GM21360 (cell line): ENCODE measurements around the gene RHEX.

Experiments used
- ATAC-seq: cut with Tn5 transposase; IDR thresholded peaks from one replicate; pipeline ENCODE4 v1.9.1; 2021; ENCODE audit warnings: mild to moderate bottlenecking, moderate library complexity; ENCODE audit not compliant: unreplicated experiment

The RHEX gene

GRCh38 chr1:206083750-206084149 lies 30.8 kb downstream of the RHEX start:
- no peak for ATAC-seq

- no peak for ATAC-seq
These were observed 34.1 kb downstream of the RHEX start for GRCh38 chr1:206087091-206087490.

GRCh38 chr1:206089341-206089740 lies 36.4 kb downstream of the RHEX start:
- no peak for ATAC-seq

GRCh38 chr1:206094024-206094423 lies 41.1 kb downstream of the RHEX start:
- no peak for ATAC-seq

GRCh38 chr1:206097381-206097780 lies 44.4 kb downstream of the RHEX start:
- no peak for ATAC-seq

GRCh38 chr1:206098242-206098919 lies 45.4 kb downstream of the RHEX start:
- no peak for ATAC-seq

- no peak for ATAC-seq
These were observed 47.3 kb downstream of the RHEX start for GRCh38 chr1:206100226-206100815.

GRCh38 chr1:206101351-206102045 lies 48.5 kb downstream of the RHEX start:
- ATAC-seq, result no peak

GRCh38 chr1:206102292-206102936 lies 49.4 kb downstream of the RHEX start:
- no peak for ATAC-seq

GRCh38 chr1:206103979-206104378 lies 51.0 kb downstream of the RHEX start:
- no peak for ATAC-seq

- no peak for ATAC-seq
These were observed 52.6 kb downstream of the RHEX start for GRCh38 chr1:206105464-206105995.

GRCh38 chr1:206106328-206107167 lies 53.6 kb downstream of the RHEX start:
- ATAC-seq, result no peak

- ATAC-seq, result no peak
These were observed 54.2 kb downstream of the RHEX start for GRCh38 chr1:206107168-206107544.

- ATAC-seq, result no peak
These were observed 55.7 kb downstream of the RHEX start for GRCh38 chr1:206108635-206109034.

- no peak for ATAC-seq
These were observed 56.7 kb downstream of the RHEX start for GRCh38 chr1:206109718-206110117.

- no peak for ATAC-seq
These were observed 57.2 kb downstream of the RHEX start for GRCh38 chr1:206110161-206110560.

GRCh38 chr1:206110820-206111219 lies 57.8 kb downstream of the RHEX start:
- no peak for ATAC-seq

- ATAC-seq, result no peak
These were observed 58.4 kb downstream of the RHEX start for GRCh38 chr1:206111271-206111927.

GRCh38 chr1:206112600-206113301 lies 59.8 kb downstream of the RHEX start:
- no peak for ATAC-seq
